ENCODE results near the gene VOPP1. TPM values are rescaled to one million over a fixed set of nuclear protein-coding genes. Genes with fewer than 3 reads are reported as not detected.

VOPP1 gene
- total RNA-seq, 2 experiments from 2014 or later, result 64.9 to 67.2 TPM

GRCh38 chr7:55449205-55449991 is 122.9 kb downstream of the VOPP1 start:
- no peak for DNase-seq
- H3K4me1 Mint-ChIP-seq (ENCODE audit: low read depth), result peaks cover 28% of the 10 kb centered on the region
- H3K4me3 Mint-ChIP-seq, result no peak overlapping the region
- CTCF ChIA-PET, result no interaction called here
- H3K9me3 Mint-ChIP-seq, result no peaks in the 10 kb centered on the region
- POLR2A ChIA-PET, result no interaction called here
- H3K27me3 Mint-ChIP-seq, result no peaks in the 10 kb centered on the region
- H3K36me3 Mint-ChIP-seq, result peaks cover 6% of the 10 kb centered on the region
- intact Hi-C loops (cut with micrococcal nuclease), result no loop called here
- no peak overlapping the region for H3K27ac Mint-ChIP-seq

DNA sequence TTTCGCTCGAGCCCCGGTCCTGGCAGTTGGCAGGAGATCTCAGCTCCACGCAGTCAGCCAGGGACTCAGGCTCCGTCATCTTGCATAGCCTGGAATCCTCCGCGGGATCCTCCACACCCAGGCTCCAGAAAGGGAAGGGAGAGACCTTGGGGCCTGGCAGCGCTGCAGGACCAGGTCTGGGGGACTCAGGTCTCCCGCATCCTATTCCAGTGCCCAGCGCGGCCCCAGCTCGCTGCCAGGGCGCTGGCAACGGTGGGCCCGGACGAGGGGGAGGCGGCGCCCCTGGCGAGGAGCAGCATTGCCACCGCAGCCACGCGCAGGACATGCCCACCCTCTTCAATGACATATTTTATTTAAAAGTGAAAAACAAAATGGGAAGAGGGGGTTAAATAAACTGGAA is 123.8 kb downstream of the VOPP1 start:
- POLR2A ChIA-PET, result no interaction called here
- CTCF ChIA-PET, result no interaction called here
- H3K4me3 Mint-ChIP-seq, result no peak overlapping the region
- H3K9me3 Mint-ChIP-seq, result no peaks in the 10 kb centered on the region
- peaks cover 6% of the 10 kb centered on the region for H3K36me3 Mint-ChIP-seq
- intact Hi-C loops (cut with micrococcal nuclease), result no loop called here
- H3K27me3 Mint-ChIP-seq, result no peaks in the 10 kb centered on the region
- no peak overlapping the region for H3K27ac Mint-ChIP-seq
- H3K4me1 Mint-ChIP-seq (ENCODE audit: low read depth), result peaks cover 23% of the 10 kb centered on the region
- DNase-seq, result no peak

GRCh38 chr7:55444786-55445185 is 127.5 kb downstream of the VOPP1 start:
- POLR2A ChIA-PET, result interaction anchor here (0.6 kb wide), 1 partner anchor 12 kb away, joined by 3 read pairs; no protein-coding TSS in a partner anchor
- no peak for DNase-seq
- Mint-ChIP-seq H3K4me1 (ENCODE audit: low read depth) (peaks cover 13% of the 10 kb centered on the region), H3K9me3 (no peaks in the 10 kb centered on the region), H3K4me3 (no peak overlapping the region), H3K27ac (no peak overlapping the region), H3K27me3 (no peaks in the 10 kb centered on the region), H3K36me3 (no peaks in the 10 kb centered on the region)
- intact Hi-C loops (cut with micrococcal nuclease), result no loop called here
- CTCF ChIA-PET, result no interaction called here

GRCh38 chr7:55441774-55442522 is 130.4 kb downstream of the VOPP1 start:
- CTCF ChIA-PET, result interaction anchor here (0.7 to 1.2 kb wide), 3 partner anchors 8 to 156 kb away, joined by 3 to 4 read pairs (median 3); no protein-coding TSS in a partner anchor

DNA sequence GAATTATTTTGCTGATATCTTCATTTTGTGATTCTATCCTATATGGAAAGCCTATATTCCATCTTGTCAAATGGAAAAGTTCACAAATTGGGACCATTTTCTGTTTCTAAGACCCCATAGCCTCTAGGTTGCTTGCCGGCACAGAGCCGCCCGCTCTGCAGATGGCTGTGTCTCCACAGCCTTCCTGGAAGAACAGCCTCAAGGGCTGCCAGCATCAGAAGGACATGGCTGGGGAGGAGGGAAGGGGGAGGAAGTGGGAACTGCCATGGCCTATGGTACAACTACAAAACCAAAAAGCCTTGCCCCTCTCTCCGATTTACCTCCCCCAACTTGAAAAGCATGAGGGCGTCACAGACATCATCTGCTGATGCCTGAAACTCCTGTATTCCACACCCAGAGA is 131.3 kb downstream of the VOPP1 start:
- Mint-ChIP-seq H3K27me3 (no peaks in the 10 kb centered on the region), H3K36me3 (no peaks in the 10 kb centered on the region), H3K27ac (no peak overlapping the region), H3K4me3 (no peak overlapping the region), H3K4me1 (ENCODE audit: low read depth) (peaks cover 30% of the 10 kb centered on the region), H3K9me3 (no peaks in the 10 kb centered on the region)
- intact Hi-C loops (cut with micrococcal nuclease), result no loop called here
- POLR2A ChIA-PET, result no interaction called here
- DNase-seq, result no peak
- CTCF ChIA-PET, result interaction anchor here (1.2 kb wide), 1 partner anchor 8 kb away, joined by 3 read pairs; no protein-coding TSS in a partner anchor

More at GRCh38 chr7:55441774-55442522, 130.4 kb downstream of the VOPP1 start:
- intact Hi-C loops (cut with micrococcal nuclease), result no loop called here
- Mint-ChIP-seq H3K4me3 (no peak overlapping the region), H3K36me3 (no peaks in the 10 kb centered on the region), H3K27ac (no peak overlapping the region), H3K27me3 (no peaks in the 10 kb centered on the region), H3K9me3 (no peaks in the 10 kb centered on the region), H3K4me1 (ENCODE audit: low read depth) (peaks cover 32% of the 10 kb centered on the region)
- DNase-seq, result no peak
- POLR2A ChIA-PET, result interaction anchor here (0.6 kb wide), 1 partner anchor 522 kb away, joined by 4 read pairs; no protein-coding TSS in a partner anchor

GRCh38 chr7:55440040-55440690 is 132.1 kb downstream of the VOPP1 start:
- CTCF ChIA-PET, result no interaction called here
- Mint-ChIP-seq H3K4me3 (no peak overlapping the region), H3K27ac (no peak overlapping the region), H3K27me3 (no peaks in the 10 kb centered on the region), H3K4me1 (ENCODE audit: low read depth) (peaks cover 30% of the 10 kb centered on the region), H3K9me3 (no peaks in the 10 kb centered on the region), H3K36me3 (no peaks in the 10 kb centered on the region)
- intact Hi-C loops (cut with micrococcal nuclease), result no loop called here
- no peak for DNase-seq
- POLR2A ChIA-PET, result no interaction called here

- Mint-ChIP-seq H3K4me1 (ENCODE audit: low read depth) (peaks cover 26% of the 10 kb centered on the region), H3K4me3 (no peak overlapping the region), H3K27ac (no peak overlapping the region), H3K27me3 (no peaks in the 10 kb centered on the region), H3K36me3 (no peaks in the 10 kb centered on the region), H3K9me3 (no peaks in the 10 kb centered on the region)
- intact Hi-C loops (cut with micrococcal nuclease), result no loop called here
- ChIA-PET POLR2A (no interaction called here), CTCF (interaction anchor here (1.0 kb wide), 1 partner anchor 24 kb away, joined by 3 read pairs; no protein-coding TSS in a partner anchor)
- DNase-seq, result no peak
These were observed 132.7 kb downstream of the VOPP1 start for GRCh38 chr7:55439627-55440026.

- DNase-seq, result no peak
- POLR2A ChIA-PET, result no interaction called here
- no peak overlapping the region for H3K27ac Mint-ChIP-seq
- H3K36me3 Mint-ChIP-seq, result no peaks in the 10 kb centered on the region
- CTCF ChIA-PET, result interaction anchor here (1.0 kb wide), 1 partner anchor 24 kb away, joined by 3 read pairs; no protein-coding TSS in a partner anchor
- intact Hi-C loops (cut with micrococcal nuclease), result no loop called here
- H3K4me3 Mint-ChIP-seq, result no peak overlapping the region
- H3K4me1 Mint-ChIP-seq (ENCODE audit: low read depth), result peaks cover 26% of the 10 kb centered on the region
- H3K9me3 Mint-ChIP-seq, result no peaks in the 10 kb centered on the region
- H3K27me3 Mint-ChIP-seq, result no peaks in the 10 kb centered on the region
These were observed 133.4 kb downstream of the VOPP1 start for GRCh38 chr7:55438757-55439525.

GRCh38 chr7:55438085-55438756 is 134.1 kb downstream of the VOPP1 start:
- no peaks in the 10 kb centered on the region for H3K9me3 Mint-ChIP-seq
- H3K4me1 Mint-ChIP-seq (ENCODE audit: low read depth), result peaks cover 32% of the 10 kb centered on the region
- POLR2A ChIA-PET, result no interaction called here
- CTCF ChIA-PET, result no interaction called here
- H3K36me3 Mint-ChIP-seq, result no peaks in the 10 kb centered on the region
- no peaks in the 10 kb centered on the region for H3K27me3 Mint-ChIP-seq
- H3K27ac Mint-ChIP-seq, result no peak overlapping the region
- intact Hi-C loops (cut with micrococcal nuclease), result no loop called here
- H3K4me3 Mint-ChIP-seq, result no peak overlapping the region
- no peak for DNase-seq

GRCh38 chr7:55437375-55437774 is 134.9 kb downstream of the VOPP1 start:
- H3K4me3 Mint-ChIP-seq, result no peak overlapping the region
- peaks cover 38% of the 10 kb centered on the region for H3K4me1 Mint-ChIP-seq (ENCODE audit: low read depth)
- H3K9me3 Mint-ChIP-seq, result no peaks in the 10 kb centered on the region
- H3K27me3 Mint-ChIP-seq, result no peaks in the 10 kb centered on the region
- H3K27ac Mint-ChIP-seq, result no peak overlapping the region
- POLR2A ChIA-PET, result no interaction called here
- intact Hi-C loops (cut with micrococcal nuclease), result no loop called here
- CTCF ChIA-PET, result no interaction called here
- no peak for DNase-seq
- no peaks in the 10 kb centered on the region for H3K36me3 Mint-ChIP-seq

- POLR2A ChIA-PET, result no interaction called here
- Mint-ChIP-seq H3K4me1 (ENCODE audit: low read depth) (peaks cover 40% of the 10 kb centered on the region), H3K27ac (no peak overlapping the region), H3K4me3 (no peak overlapping the region), H3K9me3 (no peaks in the 10 kb centered on the region), H3K27me3 (no peaks in the 10 kb centered on the region), H3K36me3 (no peaks in the 10 kb centered on the region)
- intact Hi-C loops (cut with micrococcal nuclease), result no loop called here
- no peak for DNase-seq
- CTCF ChIA-PET, result no interaction called here
These were observed 135.8 kb downstream of the VOPP1 start for GRCh38 chr7:55436457-55436856.

All from activated CD4-positive, alpha-beta memory T cell treated with anti-CD3 and anti-CD28 coated beads for 36 hours (primary cell).